Tibial nerve (tissue), 4 donors: ENCODE data around the gene ANKRD34B. TPM values are rescaled to one million over a fixed set of nuclear protein-coding genes. Genes with fewer than 3 reads are reported as not detected.

Experiments used
- DNase-seq, 2 donors: peaks; one replicate each; pipeline ENCODE4 v3.0.0-alpha.2; 2019; ENCODE audit warnings: low spot score in 2 of 2
- H3K27ac ChIP-seq, 4 donors: fragments of 200-600 bp; sonication (generic) in 3 of 4; one replicate each; pipeline ENCODE4 v1.5.1; 2017 to 2019; ENCODE audit warnings: mild to moderate bottlenecking in 1 of 4
- H3K27me3 ChIP-seq, 2 donors: fragments of 200-600 bp; sonication (generic) in 1 of 2; one replicate each; pipeline versions ENCODE4 v1.5.1 to v1.6.0; 2017 to 2019
- H3K36me3 ChIP-seq, 3 donors: fragments of 200-600 bp; sonication (generic); one replicate each; pipeline ENCODE4 v1.5.1; 2018 to 2019
- H3K4me1 ChIP-seq, 4 donors: fragments of 200-600 bp; sonication (generic) in 3 of 4; one replicate each; pipeline ENCODE4 v1.5.1; 2017 to 2019
- H3K4me3 ChIP-seq, 4 donors: fragments of 200-600 bp; sonication (generic) in 3 of 4; one replicate each; pipeline ENCODE4 v1.5.1; 2017 to 2019; ENCODE audit warnings: mild to moderate bottlenecking in 1 of 4, moderate library complexity in 1 of 4
- H3K9me3 ChIP-seq, 4 donors: fragments of 200-600 bp; sonication (generic) in 3 of 4; one replicate each; pipeline ENCODE4 v1.5.1; 2017 to 2019
- EP300 ChIP-seq, 2 donors: sonication (generic); formaldehyde crosslinking; IDR thresholded peaks; one replicate each; pipeline ENCODE4 v1.6.1; 2017; ENCODE audit warnings: antibody characterized with exemption in 2 of 2, mild to moderate bottlenecking in 1 of 2
- POLR2A ChIP-seq, 2 donors: fragments of 450-650 bp; IDR thresholded peaks; one replicate each; pipeline ENCODE4 v1.6.1; 2017; ENCODE audit warnings: antibody characterized with exemption in 2 of 2, mild to moderate bottlenecking in 2 of 2, moderate library complexity in 2 of 2
- WGBS, 2 donors: methylation state at CpG; one replicate each; pipeline ENCODE4 v1.1.5; 2018; 5-methylcytosine and 5-hydroxymethylcytosine counted together
- total RNA-seq, 4 donors: library from RNA; depleted of rRNA; stranded (reverse); fragments of >200 nt; gene quantifications; one replicate each; pipeline ENCODE4 v1.1.0, GENCODE V29; 2016
- TF ChIP-seq, protein P1 (sequence below), 5 experiments: fragments of 200-600 bp in 3 of 5; fragments of 450-650 bp in 2 of 5; sonication (generic) in 3 of 5; IDR thresholded peaks; one replicate each; pipeline ENCODE4 v1.5.1; 2016 to 2019; ENCODE audit warnings: antibody characterized with exemption in 5 of 5, mild to moderate bottlenecking in 3 of 5, moderate library complexity in 2 of 5

Gene ANKRD34B
- total RNA-seq, 4 donors from 2014 or later: not detected

DNA sequence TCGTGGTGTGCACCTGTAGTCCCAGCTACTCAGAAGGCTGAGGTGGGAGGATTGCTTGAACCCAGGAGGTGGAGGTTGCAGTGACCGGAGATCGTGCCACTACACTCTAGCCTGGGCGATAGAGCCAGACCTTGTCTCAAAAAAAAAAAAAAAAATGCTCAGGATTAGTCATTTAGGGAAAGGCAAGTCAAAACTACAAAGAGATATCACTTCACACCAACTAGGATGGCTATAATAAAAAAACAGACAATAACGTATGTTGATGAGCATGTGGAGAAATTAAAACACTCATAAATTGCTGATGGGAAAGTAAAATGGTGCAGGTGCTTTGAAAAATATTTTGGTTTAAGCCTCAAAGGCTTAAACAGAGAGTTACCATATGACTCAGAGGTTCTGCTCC, 6.3 kb upstream of the ANKRD34B start:
- TF ChIP-seq POLR2A (IDR thresholded peaks at IDR 0.05) (no peak), EP300 (IDR thresholded peaks at IDR 0.05) (no peak)
- TF ChIP-seq, protein P1, sequence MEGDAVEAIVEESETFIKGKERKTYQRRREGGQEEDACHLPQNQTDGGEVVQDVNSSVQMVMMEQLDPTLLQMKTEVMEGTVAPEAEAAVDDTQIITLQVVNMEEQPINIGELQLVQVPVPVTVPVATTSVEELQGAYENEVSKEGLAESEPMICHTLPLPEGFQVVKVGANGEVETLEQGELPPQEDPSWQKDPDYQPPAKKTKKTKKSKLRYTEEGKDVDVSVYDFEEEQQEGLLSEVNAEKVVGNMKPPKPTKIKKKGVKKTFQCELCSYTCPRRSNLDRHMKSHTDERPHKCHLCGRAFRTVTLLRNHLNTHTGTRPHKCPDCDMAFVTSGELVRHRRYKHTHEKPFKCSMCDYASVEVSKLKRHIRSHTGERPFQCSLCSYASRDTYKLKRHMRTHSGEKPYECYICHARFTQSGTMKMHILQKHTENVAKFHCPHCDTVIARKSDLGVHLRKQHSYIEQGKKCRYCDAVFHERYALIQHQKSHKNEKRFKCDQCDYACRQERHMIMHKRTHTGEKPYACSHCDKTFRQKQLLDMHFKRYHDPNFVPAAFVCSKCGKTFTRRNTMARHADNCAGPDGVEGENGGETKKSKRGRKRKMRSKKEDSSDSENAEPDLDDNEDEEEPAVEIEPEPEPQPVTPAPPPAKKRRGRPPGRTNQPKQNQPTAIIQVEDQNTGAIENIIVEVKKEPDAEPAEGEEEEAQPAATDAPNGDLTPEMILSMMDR (IDR thresholded peaks at IDR 0.05): no peak
- H3K27ac ChIP-seq: no peak overlapping the region
- DNase-seq: no peak
- WGBS, 2 donors: 88 to 90% methylated on average over 5 of the region's 5 CpGs
- peaks cover 0 to 5% of the 10 kb centered on the region in 2 donors for H3K27me3 ChIP-seq
- H3K4me1 ChIP-seq: no peaks in the 10 kb centered on the region
- no peaks in the 10 kb centered on the region for H3K36me3 ChIP-seq
- H3K9me3 ChIP-seq: no peaks in the 10 kb centered on the region
- no peak overlapping the region for H3K4me3 ChIP-seq

DNA sequence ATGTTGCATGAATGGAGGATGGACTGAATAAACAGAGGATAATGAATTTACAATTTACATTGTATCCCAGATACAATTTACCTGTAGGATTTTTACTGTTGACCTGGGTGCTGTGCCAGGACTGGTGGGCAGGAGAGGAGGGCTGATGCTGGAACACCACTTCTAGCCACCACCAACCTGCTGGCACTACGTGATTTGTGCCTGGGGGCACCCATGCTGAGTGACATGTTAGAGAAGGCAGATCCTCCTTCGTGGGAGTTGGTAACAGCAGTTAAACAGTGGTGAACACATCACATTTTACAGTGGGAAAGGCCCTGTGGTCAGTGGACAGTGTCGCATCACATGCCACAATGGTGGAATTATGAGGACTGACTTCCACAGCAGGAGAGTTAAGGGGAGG, 3.0 kb upstream of the ANKRD34B start:
- no peaks in the 10 kb centered on the region for H3K36me3 ChIP-seq
- peaks cover 0 to 18% (median 15%) of the 10 kb centered on the region in 4 donors for H3K4me1 ChIP-seq
- 71 to 75% methylated on average over 3 of the region's 3 CpGs for WGBS, 2 donors
- H3K27me3 ChIP-seq: peaks cover 2 to 37% of the 10 kb centered on the region in 2 donors
- H3K27ac ChIP-seq: no peak overlapping the region
- H3K9me3 ChIP-seq: no peaks in the 10 kb centered on the region
- no peak overlapping the region for H3K4me3 ChIP-seq
- no peak for DNase-seq
- TF ChIP-seq, protein P1 (IDR thresholded peaks at IDR 0.05): no peak
- no peak for TF ChIP-seq EP300 (IDR thresholded peaks at IDR 0.05)
- no peak for TF ChIP-seq POLR2A (IDR thresholded peaks at IDR 0.05)

DNA sequence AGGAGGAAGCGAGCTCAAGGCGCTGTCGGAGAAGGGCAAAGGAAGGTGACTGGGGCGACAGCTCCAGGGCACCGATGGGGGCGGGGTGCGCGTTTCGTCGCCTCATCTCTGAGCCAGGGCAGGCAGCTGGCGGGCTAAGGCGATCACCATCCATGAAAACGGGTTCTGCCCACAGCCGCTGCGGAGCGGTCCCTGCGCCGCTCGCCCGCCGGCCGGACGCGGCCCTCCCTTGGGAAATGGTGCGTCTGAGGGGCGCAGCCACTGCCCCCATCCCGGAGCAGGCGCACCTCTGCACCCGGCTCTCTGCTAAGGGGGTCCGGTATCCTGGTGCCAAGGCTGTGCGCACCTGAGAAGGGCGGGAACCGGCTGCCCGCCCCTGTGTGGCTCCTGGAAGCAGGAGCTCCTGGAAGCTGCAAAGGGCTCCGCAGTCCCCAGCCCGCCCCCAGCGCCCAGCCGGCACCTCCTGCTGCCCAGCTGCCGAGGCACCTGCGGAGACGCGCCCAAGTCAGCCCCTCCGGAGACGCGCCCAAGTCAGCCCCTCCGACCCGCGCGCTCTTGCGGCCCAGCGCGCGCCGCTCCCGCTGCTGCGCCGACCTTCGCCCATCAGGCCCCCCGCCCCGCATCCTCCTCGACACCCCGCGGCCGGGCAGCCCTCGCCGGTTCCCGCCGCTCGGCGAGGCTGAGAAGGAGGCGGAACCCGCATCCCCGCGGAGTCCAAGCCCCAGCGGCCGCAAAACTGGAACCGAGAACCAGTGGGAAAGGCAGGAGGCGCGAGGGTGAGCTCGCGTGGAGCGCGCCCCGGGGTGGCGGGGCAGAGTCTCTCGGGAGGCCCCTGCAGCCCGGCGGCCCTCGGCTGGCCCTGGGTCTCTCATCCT, 757 bp downstream of the ANKRD34B start:
- H3K9me3 ChIP-seq: no peaks in the 10 kb centered on the region

DNA sequence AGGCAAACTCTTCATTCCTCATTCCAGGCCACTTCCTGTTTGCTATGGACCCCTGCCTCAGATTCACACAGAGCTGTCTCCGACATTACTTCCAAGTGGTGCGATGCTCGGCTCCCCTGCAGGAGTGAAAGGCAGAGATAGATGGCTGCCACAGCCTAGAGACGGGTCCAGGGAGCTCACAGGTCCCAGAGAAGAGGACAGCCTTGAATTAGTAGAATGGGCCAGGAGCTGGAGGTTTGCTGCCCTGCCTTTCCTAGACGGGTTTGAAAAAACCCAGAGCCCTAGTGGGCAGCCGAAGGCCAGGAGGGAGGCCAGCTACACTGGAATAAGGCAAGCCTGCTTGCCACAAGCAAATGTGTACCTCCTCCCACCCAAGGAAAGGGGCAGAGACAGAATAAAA, 1.8 kb downstream of the ANKRD34B start:
- TF ChIP-seq, protein P1 (IDR thresholded peaks at IDR 0.05): no peak
- no peak for TF ChIP-seq EP300 (IDR thresholded peaks at IDR 0.05)
- TF ChIP-seq POLR2A (IDR thresholded peaks at IDR 0.05): no peak
- Histone ChIP-seq H3K4me3 (no peak overlapping the region), H3K9me3 (no peaks in the 10 kb centered on the region), H3K27ac (no peak overlapping the region), H3K36me3 (no peaks in the 10 kb centered on the region), H3K27me3 (peaks cover 2 to 42% of the 10 kb centered on the region in 2 donors), H3K4me1 (peaks cover 0 to 18% (median 15%) of the 10 kb centered on the region in 4 donors)
- 62 to 68% methylated on average over 6 of the region's 6 CpGs for WGBS, 2 donors
- no peak for DNase-seq

More for the DNA sequence above, 757 bp downstream of the ANKRD34B start:
- Histone ChIP-seq H3K4me1 (peaks cover 0 to 18% (median 15%) of the 10 kb centered on the region in 4 donors), H3K36me3 (no peaks in the 10 kb centered on the region), H3K27ac (no peak overlapping the region), H3K4me3 (peak overlapping the region in 3 of 4 donors; percentile 15 to 34 (median 28)), H3K27me3 (peaks cover 2 to 40% of the 10 kb centered on the region in 2 donors)
- no peak for DNase-seq
- 1 to 3% methylated on average over 29 to 60 of the region's 89 CpGs for WGBS, 2 donors
- TF ChIP-seq POLR2A (IDR thresholded peaks at IDR 0.05) (no peak), EP300 (IDR thresholded peaks at IDR 0.05) (no peak)
- TF ChIP-seq, protein P1 (IDR thresholded peaks at IDR 0.05): no peak

DNA sequence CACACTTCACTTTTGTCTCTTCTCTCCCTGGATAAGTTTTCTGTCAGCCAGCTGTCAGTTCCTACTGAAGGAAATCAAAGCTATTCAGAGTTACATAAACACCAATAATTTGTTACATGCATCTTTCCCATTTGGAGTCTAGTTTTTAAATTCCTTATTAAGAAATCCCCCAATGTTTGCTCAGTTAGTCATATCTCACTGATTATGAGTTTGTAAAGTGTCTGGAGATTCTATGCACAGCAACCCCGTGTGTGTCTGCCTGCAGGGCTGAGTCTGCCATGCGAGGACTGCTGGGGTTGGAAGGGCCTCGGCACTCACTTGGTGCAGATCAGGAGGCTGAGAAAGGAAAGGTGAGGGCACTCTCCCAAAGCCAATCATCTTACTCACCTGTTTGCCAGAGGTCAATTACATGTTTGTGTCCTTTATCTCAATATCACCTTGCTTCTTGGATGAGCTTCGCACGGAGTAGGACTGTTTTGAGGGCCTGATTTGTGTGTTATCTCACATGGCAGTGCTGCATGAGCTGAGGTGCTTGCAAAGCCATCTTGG, 3.3 kb downstream of the ANKRD34B start:
- TF ChIP-seq, protein P1 (IDR thresholded peaks at IDR 0.05): no peak
- no peak for TF ChIP-seq EP300 (IDR thresholded peaks at IDR 0.05)
- TF ChIP-seq POLR2A (IDR thresholded peaks at IDR 0.05): no peak
- DNase-seq: no peak
- Histone ChIP-seq H3K4me3 (no peak overlapping the region), H3K4me1 (peaks cover 0 to 18% (median 15%) of the 10 kb centered on the region in 4 donors), H3K36me3 (no peaks in the 10 kb centered on the region), H3K27ac (no peak overlapping the region), H3K9me3 (no peaks in the 10 kb centered on the region), H3K27me3 (peaks cover 2 to 42% of the 10 kb centered on the region in 2 donors)
- WGBS, 2 donors: 75 to 89% methylated on average over 5 of the region's 5 CpGs
